B cell (primary cell): Measurements from ENCODE around the gene GFAP.

Source experiments
- CTCF ChIP-seq: fragments of 200-600 bp; IDR thresholded peaks from one replicate; pipeline ENCODE4 v1.8.0; 2022; ENCODE audit warnings: antibody characterized with exemption, mild to moderate bottlenecking
- EZH2 ChIP-seq: IDR thresholded peaks from 2 replicates; pipeline ENCODE4 v1.6.1; 2012; ENCODE audit warnings: borderline replicate concordance, low read depth, mild to moderate bottlenecking, moderate library complexity, low read length; ENCODE audit not compliant: insufficient read depth, poor library complexity, severe bottlenecking

GRCh38 chr17:44908761-44909326, 6.5 kb downstream of the GFAP start:
- TF ChIP-seq CTCF (no peak), EZH2 (no peak)
